ENCODE data around the gene EI24. TPM values are rescaled to one million over a fixed set of nuclear protein-coding genes. Genes with fewer than 3 reads are reported as not detected.
A peak's percentile ranks its signal among the peaks of the same experiment; 100 is the strongest.
"Not testable (repeated sequence)": the region's sequence is repeated elsewhere in the genome, so short reads cannot be mapped to it uniquely, and the experiment has no call there.

Gene EI24
- 43.3 TPM for total RNA-seq
- long read RNA-seq, transcript EI24-204 (10 exons, 1,625 nt), result minor isoform, 12 of 107 reads
- long read RNA-seq, transcript EI24-201 (11 exons, 2,455 nt), result major isoform, 76 of 107 reads
- long read RNA-seq, partial matches to known transcripts, result 4 of 107 reads
- long read RNA-seq, other reads (novel, unspliced or antisense), result 15 of 107 reads

DNA sequence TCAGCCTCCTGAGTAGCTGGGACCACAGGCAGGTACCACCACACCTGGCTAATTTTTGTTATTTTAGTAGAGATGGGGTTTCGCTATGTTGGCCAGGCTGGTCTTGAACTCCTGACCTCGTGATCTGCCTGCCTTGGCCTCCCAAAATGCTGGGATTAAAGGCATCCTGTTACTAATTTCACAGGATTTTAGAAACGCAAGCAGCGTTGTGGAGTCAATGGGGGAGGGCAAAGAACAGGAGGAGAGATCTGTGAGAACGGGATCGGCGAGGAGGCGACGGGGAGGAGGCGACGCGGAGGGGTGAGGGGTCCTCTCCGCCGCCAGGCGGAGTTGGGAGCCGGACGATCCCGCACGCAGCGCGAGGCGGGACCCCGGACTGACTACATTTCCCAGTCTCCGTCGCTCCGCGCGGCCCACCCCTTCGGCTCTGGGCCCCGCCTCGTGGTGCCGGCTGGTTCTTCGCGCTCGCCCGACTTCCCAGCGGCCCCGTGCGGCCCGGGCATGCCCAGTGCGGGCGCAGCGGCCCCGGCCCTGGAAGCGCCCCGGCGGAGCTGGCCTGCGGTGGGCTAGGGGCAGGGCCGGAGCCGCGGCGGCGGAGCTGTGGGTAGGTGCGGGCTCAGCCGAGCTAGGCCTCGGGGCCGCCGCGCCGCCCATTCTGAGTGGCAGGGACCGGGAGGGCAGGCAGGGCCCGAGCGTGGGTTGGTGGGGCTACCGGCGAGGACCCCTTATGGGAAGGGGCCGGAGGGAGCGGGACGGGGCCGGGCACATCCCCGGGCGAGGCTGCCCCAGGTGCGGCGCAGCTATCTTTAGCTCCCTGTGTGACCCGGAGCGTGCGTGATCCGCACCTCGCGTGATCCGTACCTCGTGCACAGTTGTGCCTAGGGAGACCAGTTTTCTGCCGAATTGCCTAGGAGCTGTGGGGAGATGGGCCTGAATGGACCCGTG lies at the start of gene EI24:
EI24 (plus strand) TSS at position 508 of the 945 bp plus-strand sequence. CDS start 3,051 bp downstream, outside the sequence.
- DNase-seq (ENCODE audit: low spot score), result peak; percentile 93
- intact Hi-C loops (cut with DNase I), result no loop called here

DNA sequence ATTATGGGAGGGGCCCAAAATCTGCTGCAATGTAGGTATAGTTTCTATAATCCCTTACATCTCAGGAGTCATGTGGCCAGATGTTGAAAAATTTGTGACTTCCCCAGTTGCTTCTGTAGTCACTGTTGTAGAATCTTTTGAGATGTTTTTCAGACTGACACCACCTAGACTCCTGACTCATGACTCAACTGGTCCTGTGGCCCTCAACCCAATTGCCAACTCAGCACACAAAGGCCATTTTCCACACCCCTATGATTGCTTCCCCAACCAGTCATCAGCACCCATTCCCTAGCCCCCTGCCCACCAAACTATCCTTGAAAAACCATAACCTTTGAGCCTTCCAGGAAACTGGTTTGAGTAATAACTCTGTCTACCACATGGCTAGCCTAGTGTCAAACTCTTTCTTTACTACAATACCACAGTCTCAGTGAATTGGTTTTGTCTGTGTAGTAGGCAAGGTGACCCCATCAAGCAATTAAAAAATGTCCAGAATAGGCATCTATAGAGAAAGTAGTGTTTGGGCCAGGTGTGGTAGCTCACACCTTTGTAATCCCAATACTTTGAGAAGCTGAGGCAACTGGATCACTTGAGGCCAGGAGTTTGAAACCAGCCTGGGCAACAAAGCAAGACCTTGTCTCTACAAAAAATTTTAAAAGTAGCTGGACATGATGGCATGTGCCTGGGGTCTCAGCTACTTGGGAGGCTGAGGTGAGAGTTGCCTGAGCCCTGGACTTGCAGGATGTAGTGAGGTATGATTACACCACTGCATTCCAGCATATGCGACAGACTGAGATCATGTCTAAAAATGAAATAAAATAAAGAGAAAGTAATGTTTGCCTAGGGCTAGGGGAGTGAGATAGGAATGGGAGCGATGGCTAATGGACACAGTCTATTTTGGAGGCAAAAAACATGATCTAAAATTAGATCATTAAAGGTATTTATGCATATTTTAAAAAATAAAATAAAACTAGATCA lies 49.1 kb upstream of the EI24 start:
- no peak for DNase-seq (ENCODE audit: low spot score)

DNA sequence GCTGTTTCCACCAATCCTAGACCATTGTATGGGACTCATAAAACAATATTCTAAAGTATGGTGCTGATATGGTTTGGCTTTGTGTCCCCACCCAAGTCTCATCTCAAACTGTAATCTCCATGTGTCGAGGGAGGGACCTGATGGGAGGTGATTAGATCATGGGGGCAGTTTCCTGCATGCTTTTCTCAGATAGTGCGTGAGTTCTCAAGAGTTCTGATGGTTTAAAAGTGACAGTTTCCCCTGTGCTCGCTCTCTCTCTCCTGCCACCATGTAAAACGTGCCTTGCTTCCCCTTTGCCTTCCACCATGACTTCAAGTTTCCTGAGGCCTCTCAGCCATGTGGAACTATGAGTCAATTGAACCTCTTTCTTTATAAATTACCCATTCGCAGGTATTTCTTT lies 44.0 kb upstream of the EI24 start:
- no peak for DNase-seq (ENCODE audit: low spot score)
- intact Hi-C loops (cut with DNase I), result no loop called here

More for the DNA sequence above, 49.1 kb upstream of the EI24 start:
- intact Hi-C loops (cut with DNase I), result no loop called here

DNA sequence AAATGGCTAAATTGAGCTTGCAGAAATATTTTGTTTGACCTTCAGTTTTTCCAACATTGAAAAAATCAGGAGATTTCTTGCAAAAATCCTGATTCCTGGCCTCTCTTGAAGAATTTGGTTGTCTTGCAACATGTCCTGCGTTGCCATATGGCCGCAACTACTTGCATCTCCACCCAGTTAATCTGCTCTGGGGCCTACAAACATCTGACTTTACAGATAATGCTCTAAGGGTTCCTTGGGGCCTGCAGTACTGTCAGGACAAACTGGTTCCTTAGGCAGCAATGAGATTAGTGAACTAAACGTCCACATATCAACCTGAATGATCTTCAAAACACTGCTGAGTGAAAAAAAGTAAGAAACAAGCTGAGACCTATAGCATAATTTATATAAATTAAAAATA lies 36.6 kb upstream of the EI24 start:
- intact Hi-C loops (cut with DNase I), result no loop called here
- DNase-seq (ENCODE audit: low spot score), result no peak

DNA sequence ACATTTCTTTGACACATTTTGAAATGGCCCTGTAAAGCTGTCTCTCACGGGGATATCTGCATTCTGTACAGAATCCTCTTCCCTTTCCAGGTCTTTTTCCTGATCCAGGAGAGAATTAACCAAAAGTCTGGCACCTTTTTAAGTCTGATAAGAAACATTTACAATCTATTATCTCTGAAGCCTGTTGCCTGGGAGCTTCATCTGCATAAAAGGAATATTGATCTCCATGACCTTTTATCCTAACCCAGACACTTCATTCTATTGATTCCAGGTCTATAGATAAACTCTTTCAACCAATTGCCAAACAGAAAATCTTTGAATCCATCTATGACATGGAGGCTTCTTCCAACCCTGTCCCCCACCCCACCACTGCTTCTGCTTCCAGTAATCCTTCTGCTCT lies 33.7 kb upstream of the EI24 start:
- intact Hi-C loops (cut with DNase I), result no loop called here
- no peak for DNase-seq (ENCODE audit: low spot score)

DNA sequence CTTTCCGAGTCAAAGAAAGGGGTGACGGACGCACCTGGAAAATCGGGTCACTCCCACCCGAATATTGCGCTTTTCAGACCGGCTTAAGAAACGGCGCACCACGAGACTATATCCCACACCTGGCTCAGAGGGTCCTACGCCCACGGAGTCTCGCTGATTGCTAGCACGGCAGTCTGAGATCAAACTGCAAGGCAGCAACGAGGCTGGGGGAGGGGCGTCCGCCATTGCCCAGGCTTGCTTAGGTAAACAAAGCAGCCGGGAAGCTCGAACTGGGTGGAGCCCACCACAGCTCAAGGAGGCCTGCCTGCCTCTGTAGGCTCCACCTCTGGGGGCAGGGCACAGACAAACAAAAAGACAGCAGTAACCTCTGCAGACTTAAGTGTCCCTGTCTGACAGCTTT lies 32.4 kb upstream of the EI24 start:
- intact Hi-C loops (cut with DNase I); DNase-seq (ENCODE audit: low spot score): not testable (repeated sequence)

DNA sequence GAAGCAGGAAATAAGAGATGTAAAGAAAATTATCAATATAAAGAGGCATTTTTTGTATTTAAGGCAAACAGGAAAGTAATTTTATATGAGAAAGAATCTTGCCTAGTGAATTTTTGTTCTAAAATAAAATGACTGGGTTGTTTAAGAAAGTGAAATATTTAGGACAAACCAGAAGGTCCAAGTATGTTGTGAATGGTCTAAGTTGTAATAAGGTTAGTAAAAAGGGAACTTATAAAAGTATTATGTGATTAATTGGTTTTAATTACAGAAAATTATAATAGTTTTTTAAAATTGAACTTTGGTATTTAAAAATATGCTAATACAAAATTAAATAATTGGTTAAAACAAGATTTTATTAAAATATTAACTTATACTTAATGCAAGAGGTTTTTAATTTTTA lies 26.6 kb upstream of the EI24 start:
- intact Hi-C loops (cut with DNase I), result no loop called here

DNA sequence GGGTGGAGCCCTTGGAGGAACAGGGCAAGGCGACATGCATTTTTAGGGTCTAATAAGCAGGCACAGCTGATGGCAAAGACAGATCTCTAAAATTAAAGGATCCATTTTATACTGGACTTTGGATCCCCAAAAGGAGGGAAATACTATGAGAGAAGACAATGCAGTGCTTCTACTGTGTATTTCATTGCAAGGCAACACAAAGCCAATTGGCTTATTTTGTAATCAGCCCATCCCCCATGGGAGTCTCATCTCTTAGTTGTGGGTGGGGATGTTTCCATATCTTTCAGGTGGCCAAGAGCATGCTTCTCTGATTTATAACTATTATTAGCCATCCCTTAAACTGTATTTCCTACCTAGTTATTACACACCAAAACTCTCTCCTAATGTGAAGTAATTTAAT lies 18.5 kb upstream of the EI24 start:
- DNase-seq (ENCODE audit: low spot score), result no peak
- intact Hi-C loops (cut with DNase I), result no loop called here

More for the DNA sequence above, 26.6 kb upstream of the EI24 start:
- DNase-seq (ENCODE audit: low spot score), result no peak

DNA sequence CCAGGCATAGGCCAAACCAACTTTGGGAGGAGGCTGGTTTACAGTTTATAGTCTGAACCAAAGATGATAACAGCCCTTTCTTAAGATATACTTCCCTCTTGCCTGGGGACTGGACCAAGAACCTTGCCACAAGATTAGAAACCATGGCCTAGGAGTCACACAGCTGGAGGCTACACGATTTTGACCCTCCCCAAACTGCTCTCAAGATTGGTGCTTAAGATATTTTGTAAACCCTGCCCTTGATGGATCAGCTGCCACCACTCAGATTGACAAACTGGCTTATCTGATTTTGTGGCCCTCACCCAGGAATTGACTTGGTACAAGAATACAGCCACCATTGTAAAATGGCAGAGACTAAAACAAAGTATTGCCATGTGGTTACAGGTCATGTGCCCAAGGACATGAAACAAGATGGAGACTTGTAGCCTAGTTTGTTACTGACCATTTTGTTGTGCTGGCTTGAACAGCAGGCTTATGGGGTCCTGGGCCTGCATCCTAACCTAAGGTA lies 17.4 kb upstream of the EI24 start:
- intact Hi-C loops (cut with DNase I), result no loop called here
- no peak for DNase-seq (ENCODE audit: low spot score)

DNA sequence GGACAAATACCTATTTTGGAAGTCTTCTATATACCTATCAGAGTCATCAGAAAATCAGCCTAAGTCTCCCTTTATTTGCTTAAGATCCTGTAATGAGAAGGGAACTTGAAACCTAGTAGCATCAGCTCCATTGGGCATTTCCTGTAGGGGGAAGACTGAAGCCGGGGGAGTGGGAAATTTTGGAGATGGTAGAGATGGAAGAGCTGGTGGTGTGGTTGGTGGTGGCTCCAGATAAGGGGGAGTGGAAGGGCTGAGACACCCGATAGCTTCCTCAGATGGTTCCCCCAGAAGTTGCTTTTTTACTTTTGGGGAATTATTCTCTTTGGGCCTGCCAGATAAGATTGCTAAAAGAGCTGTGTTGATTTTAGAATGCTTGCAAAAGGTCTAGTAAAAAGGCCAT lies 16.4 kb upstream of the EI24 start:
- intact Hi-C loops (cut with DNase I), result no loop called here
- DNase-seq (ENCODE audit: low spot score), result no peak

DNA sequence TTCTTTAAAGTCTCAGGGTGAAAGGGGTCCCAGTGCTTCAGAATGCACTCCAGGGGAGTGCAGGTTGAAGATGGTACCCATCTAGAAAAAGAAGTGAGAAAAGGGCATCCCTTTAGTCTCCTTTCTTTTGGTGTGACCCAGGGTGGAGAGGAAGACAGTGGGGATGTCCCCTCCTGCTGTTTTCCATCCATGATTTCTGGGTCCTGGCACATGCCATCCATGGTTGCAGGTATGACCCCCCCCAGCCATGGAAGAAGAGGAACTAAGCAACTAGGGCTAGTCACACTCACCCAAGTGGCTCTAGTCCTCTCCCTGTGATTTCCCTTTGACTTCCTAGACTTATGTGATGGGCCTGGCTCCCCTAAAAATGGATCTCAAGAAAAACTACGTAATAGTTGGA lies 15.9 kb upstream of the EI24 start:
- intact Hi-C loops (cut with DNase I), result no loop called here
- DNase-seq (ENCODE audit: low spot score), result no peak

DNA sequence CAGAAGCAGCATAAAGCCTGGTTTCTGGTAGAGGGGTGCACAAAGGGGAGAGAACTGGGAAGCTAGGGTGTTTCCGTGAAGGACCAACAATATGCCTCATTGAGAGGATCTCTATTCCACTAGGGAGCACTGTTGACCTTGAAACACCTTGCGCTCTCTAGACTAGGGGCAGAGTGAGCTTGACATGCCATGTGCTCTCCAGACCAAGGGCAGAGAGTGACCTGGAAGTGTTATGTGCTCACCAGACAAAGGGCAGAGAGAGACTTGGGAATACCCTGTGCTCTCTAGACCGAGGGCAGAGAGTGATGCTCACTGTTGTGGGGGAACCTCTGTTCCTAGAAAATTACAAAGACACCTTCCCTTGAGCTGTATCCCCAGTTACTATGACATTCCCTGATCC lies 15.2 kb upstream of the EI24 start:
- DNase-seq (ENCODE audit: low spot score), result no peak
- intact Hi-C loops (cut with DNase I), result no loop called here

DNA sequence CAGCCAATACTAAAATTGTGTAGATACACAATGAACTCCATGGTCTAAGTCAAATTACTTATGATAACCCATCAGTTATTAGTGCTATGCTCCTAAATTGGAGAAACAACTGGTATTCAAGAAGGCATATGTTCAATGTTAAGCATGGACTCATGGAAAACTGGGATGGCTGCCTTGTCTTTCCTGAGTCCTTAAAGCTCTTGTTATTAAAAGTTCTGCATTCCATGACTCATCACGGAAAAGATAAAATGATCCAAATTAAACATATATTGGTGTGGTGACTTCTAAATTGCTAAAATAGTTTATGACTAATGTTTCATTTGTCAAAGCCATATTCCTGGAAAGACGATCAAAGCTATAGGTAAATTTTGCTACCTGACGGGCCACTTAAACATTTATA lies 9.4 kb upstream of the EI24 start:
- intact Hi-C loops (cut with DNase I), result no loop called here
- no peak for DNase-seq (ENCODE audit: low spot score)

DNA sequence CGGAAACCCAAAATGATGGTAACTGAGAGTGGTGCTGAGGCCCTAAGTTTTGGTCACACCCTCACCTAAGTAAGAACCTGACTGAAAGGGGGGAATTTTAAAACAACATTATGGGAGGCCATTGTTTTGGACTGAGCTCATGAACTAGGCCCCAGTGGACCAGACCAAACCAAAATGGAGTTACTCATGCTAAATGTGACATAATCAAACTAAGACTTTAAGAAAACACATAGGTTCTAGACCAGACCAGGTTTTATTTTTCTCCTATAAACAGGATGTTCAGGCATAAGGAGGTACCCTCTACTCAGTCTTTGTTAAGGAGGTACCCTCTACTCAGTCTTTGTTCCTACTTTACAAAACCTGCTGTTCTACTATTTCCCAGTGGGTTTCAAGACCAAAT lies 7.4 kb upstream of the EI24 start:
- intact Hi-C loops (cut with DNase I), result no loop called here
- DNase-seq (ENCODE audit: low spot score), result no peak

DNA sequence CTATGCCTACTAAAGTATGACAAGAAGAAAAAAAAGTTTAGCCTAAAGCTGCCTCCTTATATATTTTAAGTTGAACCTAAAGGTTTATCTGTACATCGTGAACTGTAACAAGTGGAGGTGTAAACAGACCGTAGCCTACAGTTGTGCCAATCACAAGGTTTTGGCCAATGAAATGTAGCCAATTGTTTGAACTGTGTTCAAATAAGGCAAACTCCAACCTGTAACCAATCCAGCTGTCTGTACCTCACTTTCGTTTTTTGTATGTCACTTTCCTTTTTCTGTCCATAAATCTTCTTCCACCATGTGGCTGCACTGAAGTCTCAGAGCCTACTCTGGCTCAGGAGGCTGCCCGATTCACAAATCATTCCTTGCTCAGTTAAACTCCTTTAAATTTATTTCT lies 6.8 kb upstream of the EI24 start:
- no peak for DNase-seq (ENCODE audit: low spot score)
- intact Hi-C loops (cut with DNase I), result no loop called here

DNA sequence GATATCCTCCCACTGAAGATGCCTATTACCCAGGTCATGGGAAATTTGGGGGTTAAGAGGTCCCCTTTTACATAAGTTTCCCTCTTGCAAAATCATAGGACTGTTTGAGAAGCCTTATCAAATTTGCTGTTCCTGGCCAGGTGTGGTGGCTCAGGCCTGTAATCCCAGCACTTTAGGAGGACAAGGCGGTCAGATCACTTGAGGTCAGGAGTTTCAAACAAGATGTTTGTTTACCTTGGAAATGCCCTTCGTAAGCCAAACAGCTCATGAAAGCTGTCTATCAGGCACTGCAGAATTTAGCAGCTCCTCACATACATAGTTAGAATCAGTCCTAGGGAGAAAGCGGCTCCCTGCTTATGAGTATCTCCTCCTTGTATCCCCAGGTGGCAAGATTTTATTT lies 4.9 kb upstream of the EI24 start:
- DNase-seq (ENCODE audit: low spot score), result no peak
- intact Hi-C loops (cut with DNase I), result no loop called here

DNA sequence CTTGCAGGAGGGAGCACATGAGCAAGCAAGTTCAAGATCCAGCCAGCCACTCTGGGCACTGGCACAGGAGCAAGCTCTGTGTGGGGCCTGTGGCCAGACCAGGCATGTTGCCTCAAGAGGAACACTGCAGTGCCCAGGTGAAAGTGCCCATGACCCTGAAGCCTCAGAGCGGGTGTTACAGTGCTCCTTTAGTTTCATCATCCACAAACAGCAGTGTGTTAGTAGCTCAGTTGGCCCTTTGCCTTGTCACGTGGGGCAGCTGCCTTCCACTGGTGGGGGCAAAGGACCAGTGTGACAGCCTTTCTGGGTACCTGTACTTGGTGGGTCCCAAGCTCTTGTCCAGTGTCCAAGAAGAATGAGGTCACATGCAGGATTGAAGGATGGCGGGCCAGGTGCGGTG lies 3.0 kb upstream of the EI24 start:
- no peak for DNase-seq (ENCODE audit: low spot score)
- intact Hi-C loops (cut with DNase I), result no loop called here

DNA sequence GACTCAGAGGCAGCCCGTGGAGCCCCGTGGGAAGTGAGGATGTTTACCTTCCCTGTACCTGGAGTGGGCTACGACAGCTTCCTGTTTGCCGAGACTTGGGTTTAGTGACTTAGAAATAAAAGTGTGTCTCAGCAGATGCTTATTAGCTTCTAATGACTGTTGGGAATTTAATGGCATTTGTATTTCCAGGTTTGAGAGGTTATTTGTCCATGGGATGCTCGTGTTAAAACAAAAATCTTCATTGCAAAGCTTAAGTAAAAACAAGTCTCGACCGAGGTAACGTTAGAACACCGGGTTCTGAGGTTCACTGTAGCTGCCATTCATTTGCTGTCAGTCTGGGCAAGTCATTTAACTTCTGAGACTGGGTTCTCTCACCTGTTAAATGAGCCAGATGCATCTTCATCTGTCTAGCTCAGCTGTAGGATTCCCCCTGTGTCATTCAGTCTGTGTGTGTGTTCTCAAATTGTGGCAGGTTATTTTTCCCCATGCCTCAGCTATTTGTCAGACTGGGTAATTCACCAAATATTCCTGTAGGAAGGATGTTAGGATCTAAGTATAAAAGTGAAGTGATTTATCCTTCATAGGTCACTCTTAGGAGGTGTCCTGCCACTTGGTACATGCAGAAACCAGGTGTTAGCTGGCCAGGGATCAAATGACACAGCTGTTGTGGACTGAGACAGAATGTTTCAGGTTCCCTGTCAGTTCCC lies 791 bp downstream of the EI24 start:
- intact Hi-C loops (cut with DNase I), result loop anchor here (2.0 kb wide), 1 partner anchor 55 kb away; the partner anchor contains the start of gene CHEK1
- no peak for DNase-seq (ENCODE audit: low spot score)

DNA sequence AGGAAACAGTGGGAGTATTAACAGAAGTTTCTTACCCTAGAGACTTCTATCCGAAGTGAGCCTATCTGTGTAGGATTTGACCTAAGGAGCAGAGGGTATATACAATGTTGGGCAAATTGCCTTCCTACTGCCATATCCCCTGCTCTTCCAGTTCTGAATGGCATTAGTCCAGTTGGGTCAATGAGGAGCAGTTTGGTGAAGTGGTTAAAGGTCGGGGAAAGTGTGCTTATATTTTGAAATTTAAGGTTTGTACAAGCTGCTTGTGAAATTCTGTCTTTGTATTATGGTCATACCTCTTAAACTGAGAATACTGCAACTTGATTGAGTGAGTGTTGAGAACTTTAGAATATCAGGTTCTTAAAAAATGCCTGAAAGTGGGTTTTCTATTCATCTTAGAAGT lies 1.7 kb downstream of the EI24 start:
- no peak for DNase-seq (ENCODE audit: low spot score)
- intact Hi-C loops (cut with DNase I), result loop anchor here (2.0 kb wide), 1 partner anchor 54 kb away; the partner anchor contains the start of gene CHEK1

Data from cardiac septum (tissue), 1 donor.